Nucleus accumbens (tissue), 56 donors: Measurements from ENCODE around the gene ABI1.
"Not testable (repeated sequence)": the region's sequence is repeated elsewhere in the genome, so short reads cannot be mapped to it uniquely, and the experiment has no call there.

Experiments used
- DNase-seq, 56 donors: peaks; one replicate each; lab custom pipeline; 2025; lab: John Stamatoyannopoulos, UW

ABI1 gene

GRCh38 chr10:26857553-26857952, 3.2 kb downstream of the ABI1 start:
- not testable (repeated sequence) for DNase-seq

- DNase-seq = no peak
Observed at GRCh38 chr10:26855186-26855585, 5.6 kb downstream of the ABI1 start.

- no peak for DNase-seq
Observed at GRCh38 chr10:26854524-26854923, 6.2 kb downstream of the ABI1 start.

- peak in 26 of 56 donors; percentile 1 to 66 (median 22) for DNase-seq
Observed at GRCh38 chr10:26844396-26844975, 16.3 kb downstream of the ABI1 start.

GRCh38 chr10:26843736-26844135, 17.0 kb downstream of the ABI1 start:
- no peak for DNase-seq

GRCh38 chr10:26841733-26842317, 18.9 kb downstream of the ABI1 start:
- no peak for DNase-seq

- DNase-seq = no peak
Observed at GRCh38 chr10:26840938-26841732, 19.6 kb downstream of the ABI1 start.

GRCh38 chr10:26839966-26840627, 20.7 kb downstream of the ABI1 start:
- no peak for DNase-seq

GRCh38 chr10:26837139-26837538, 23.6 kb downstream of the ABI1 start:
- no peak for DNase-seq

GRCh38 chr10:26835025-26835424, 25.7 kb downstream of the ABI1 start:
- no peak for DNase-seq

GRCh38 chr10:26832960-26833359, 27.8 kb downstream of the ABI1 start:
- DNase-seq = no peak

- DNase-seq = no peak
Observed at GRCh38 chr10:26831936-26832335, 28.8 kb downstream of the ABI1 start.

GRCh38 chr10:26829810-26830515, 30.8 kb downstream of the ABI1 start:
- DNase-seq = no peak

GRCh38 chr10:26824015-26824690, 36.6 kb downstream of the ABI1 start:
- no peak for DNase-seq

GRCh38 chr10:26821699-26822570, 38.8 kb downstream of the ABI1 start:
- DNase-seq = no peak

- no peak for DNase-seq
Observed at GRCh38 chr10:26815500-26815899, 45.3 kb downstream of the ABI1 start.

- DNase-seq = no peak
Observed at GRCh38 chr10:26810435-26811026, 50.2 kb downstream of the ABI1 start.

GRCh38 chr10:26809973-26810372, 50.8 kb downstream of the ABI1 start:
- DNase-seq = no peak

GRCh38 chr10:26807532-26807931, 53.2 kb downstream of the ABI1 start:
- DNase-seq = no peak
